ENCODE data around the gene CDH18. TPM values are rescaled to one million over a fixed set of nuclear protein-coding genes. Genes with fewer than 3 reads are reported as not detected.
A peak's percentile ranks its signal among the peaks of the same experiment; 100 is the strongest.

CDH18 gene
- total and polyA plus RNA-seq, 2 of the 4 experiments (the other 2 are of a cell fraction), result 0.24 to 1.1 TPM

GRCh38 chr5:19795218-19795617 lies 192.8 kb downstream of the CDH18 start:
- no peak overlapping the region for H3K4ac ChIP-seq (ENCODE audit: low read depth, low read length)
- H3K18ac ChIP-seq (ENCODE audit: low read depth, low read length), result no peak overlapping the region
- no peaks in the 10 kb centered on the region for H3K4me1 ChIP-seq (ENCODE audit: control insufficient read depth, insufficient read depth, low read length)
- H3K23ac ChIP-seq (ENCODE audit: low read depth, low read length), result no peak overlapping the region
- no peak overlapping the region for H2BK120ac ChIP-seq (ENCODE audit: low read depth, low read length)
- H2AK9ac ChIP-seq (replicated peaks; ENCODE audit: low read depth, low read length, poor library complexity), result no peak overlapping the region
- in situ Hi-C loops (cut with MboI; ENCODE audit: low sequenced_read_pairs) (no loop called here), dilution Hi-C loops (cut with HindIII; ENCODE audit: low sequenced_read_pairs, unreplicated experiment) (no loop called here), intact Hi-C loops (cut with micrococcal nuclease) (loop anchor here (10.0 kb wide), 1 partner anchor 430 kb away; no protein-coding TSS in a partner anchor)
- H3K9ac ChIP-seq (ENCODE audit: low read depth, low read length), result no peak overlapping the region
- H2BK20ac ChIP-seq (ENCODE audit: low read depth, low read length), result no peak overlapping the region
- no peak overlapping the region for H4K8ac ChIP-seq (ENCODE audit: low read depth in 2 of 2, low read length in 2 of 2)
- H3K27ac ChIP-seq (ENCODE audit: insufficient read depth, low read length), result no peak overlapping the region
- no peaks in the 10 kb centered on the region for H3K9me3 ChIP-seq (ENCODE audit: control insufficient read depth, insufficient read depth, low read length)
- peak; percentile 57 for DNase-seq
- BruUV-seq (replicated peaks), result no TSS peak
- no peaks in the 10 kb centered on the region for H3K9me1 ChIP-seq (ENCODE audit: insufficient read depth, low read length)
- no peaks in the 10 kb centered on the region for H3K27me3 ChIP-seq (ENCODE audit: control insufficient read depth, insufficient read depth, low read length)
- no peak overlapping the region for H2BK5ac ChIP-seq (ENCODE audit: low read depth, low read length, poor library complexity, severe bottlenecking)
- TF ChIP-seq MAZ (IDR thresholded peaks at IDR 0.05; ENCODE audit: borderline replicate concordance, low read depth, low read length), result no peak
- TF ChIP-seq MAFK (IDR thresholded peaks at IDR 0.05; ENCODE audit: low read depth, low read length), result no peak
- TF ChIP-seq USF2 (IDR thresholded peaks at IDR 0.05; ENCODE audit: low read depth, low read length), result no peak
- TF ChIP-seq RAD21 (IDR thresholded peaks at IDR 0.05; ENCODE audit: low read length), result peak; percentile 72
- no peak for TF ChIP-seq RCOR1 (IDR thresholded peaks at IDR 0.05; ENCODE audit: insufficient replicate concordance, low read length)
- TF ChIP-seq ELK1 (IDR thresholded peaks at IDR 0.05; ENCODE audit: borderline replicate concordance, low read depth, low read length), result no peak
- TF ChIP-seq CTCF (conservative IDR thresholded peaks at IDR 0.05; ENCODE audit: low read depth, low read length), result peak; percentile 56
- TF ChIP-seq MXI1 (IDR thresholded peaks at IDR 0.05; ENCODE audit: borderline replicate concordance, low read depth, low read length), result no peak
- peak; percentile 74 for TF ChIP-seq SMC3 (IDR thresholded peaks at IDR 0.05; ENCODE audit: low read depth, low read length)
- CTCF ChIA-PET, result no interaction called here
- no peak overlapping the region for H4K5ac ChIP-seq (ENCODE audit: low read depth, low read length)
- H3K79me1 ChIP-seq (ENCODE audit: low read depth in 1 of 2, low read length in 2 of 2), result no peaks in the 10 kb centered on the region
- no peak overlapping the region for H2AFZ ChIP-seq (replicated peaks; ENCODE audit: low read length, poor library complexity)
- no peak overlapping the region for H3K56ac ChIP-seq (ENCODE audit: extremely low read depth, insufficient read depth, low read length)
- no peak overlapping the region for H2AK5ac ChIP-seq (ENCODE audit: low read depth, low read length)
- H3K14ac ChIP-seq (replicated peaks; ENCODE audit: low read depth, low read length), result no peak overlapping the region
- H3K4me3 ChIP-seq (ENCODE audit: insufficient read depth, low read depth, low read length), result no peak overlapping the region
- H3K36me3 ChIP-seq (ENCODE audit: control insufficient read depth, insufficient read depth, low read length), result no peaks in the 10 kb centered on the region
- H3K4me2 ChIP-seq (ENCODE audit: low read depth, low read length), result no peak overlapping the region
- peak; percentile 84 for ATAC-seq (ENCODE audit: low read depth)
- H4K20me1 ChIP-seq (ENCODE audit: insufficient read depth, low read length), result no peaks in the 10 kb centered on the region
- H4K91ac ChIP-seq (ENCODE audit: insufficient read depth, low read depth, low read length), result no peak overlapping the region
- no peak overlapping the region for H2BK15ac ChIP-seq (ENCODE audit: low read depth, low read length)
- WGBS, 2 experiments (ENCODE audit: extremely low coverage in 2 of 2, insufficient read length in 1 of 2), result 14% methylated on average over 1 of the region's 1 CpG; no CpG with 5 or more reads in 1 of the 2 experiments
- POLR2A ChIA-PET (ENCODE audit: unreplicated experiment), result no interaction called here
